HS-27A (cell line): ENCODE results near the gene BAK1.

Experiments
- DNase-seq: peaks from one replicate; pipeline ENCODE4 v3.0.0-alpha.2; 2012; ENCODE audit warnings: low read depth, missing footprints

BAK1 gene

GRCh38 chr6:33579828-33580714, at the start of gene BAK1:
Gene BAK1 (minus strand): TSS chr6:33580276. CDS start chr6:33577604, 2,672 bp downstream.
- peak; percentile 81 for DNase-seq

- DNase-seq, result no peak
Measured at GRCh38 chr6:33628401-33628964, 48.4 kb upstream of the BAK1 start.

- no peak for DNase-seq
Measured at GRCh38 chr6:33627876-33628275, 47.8 kb upstream of the BAK1 start.

- DNase-seq, result no peak
Measured at GRCh38 chr6:33624856-33625255, 44.8 kb upstream of the BAK1 start.

GRCh38 chr6:33623895-33624381, 43.9 kb upstream of the BAK1 start:
- no peak for DNase-seq

- no peak for DNase-seq
Measured at GRCh38 chr6:33622456-33623431, 42.7 kb upstream of the BAK1 start.

- DNase-seq, result no peak
Measured at GRCh38 chr6:33621711-33622388, 41.8 kb upstream of the BAK1 start.

- no peak for DNase-seq
Measured at GRCh38 chr6:33620856-33621710, 41.0 kb upstream of the BAK1 start, which contains the start of gene ITPR3. Gene ITPR3 (plus strand): TSS chr6:33621322. CDS start chr6:33621603, 281 bp downstream.

- no peak for DNase-seq
Measured at GRCh38 chr6:33620158-33620855, 40.2 kb upstream of the BAK1 start.

- DNase-seq, result no peak
Measured at GRCh38 chr6:33619166-33619840, 39.2 kb upstream of the BAK1 start.

GRCh38 chr6:33616913-33617312, 36.8 kb upstream of the BAK1 start:
- DNase-seq, result no peak

- no peak for DNase-seq
Measured at GRCh38 chr6:33616113-33616512, 36.0 kb upstream of the BAK1 start.

- no peak for DNase-seq
Measured at GRCh38 chr6:33613795-33614168, 33.7 kb upstream of the BAK1 start.

- no peak for DNase-seq
Measured at GRCh38 chr6:33613146-33613794, 33.2 kb upstream of the BAK1 start.

- no peak for DNase-seq
Measured at GRCh38 chr6:33610779-33611732, 31.0 kb upstream of the BAK1 start.

GRCh38 chr6:33610067-33610466, 30.0 kb upstream of the BAK1 start:
- DNase-seq, result no peak

GRCh38 chr6:33609528-33609927, 29.5 kb upstream of the BAK1 start:
- DNase-seq, result no peak

- DNase-seq, result no peak
Measured at GRCh38 chr6:33609019-33609418, 28.9 kb upstream of the BAK1 start.
